IMR-90 (cell line): ENCODE data around the gene CAMSAP3. TPM values are rescaled to one million over a fixed set of nuclear protein-coding genes. Genes with fewer than 3 reads are reported as not detected.

Experiments used
- ATAC-seq: fragments of 200-7000 bp; cut with Tn5 transposase; 2 replicates; pipeline ENCODE4 v1.9.1; 2020; ENCODE audit warnings: low read depth, mild to moderate bottlenecking, moderate library complexity
- BruUV-seq: library from RNA; stranded (reverse); fragments of 400-500 nt; replicated peaks from 2 replicates; lab custom pipeline; 2021; lab: Mats Ljungman, UMichigan
- CTCF ChIA-PET: fragments of 300-600 bp; formaldehyde crosslinking; extraction: SDS; loops from one replicate; lab custom pipeline; 2021; ENCODE audit warnings: antibody characterized with exemption; lab: Yijun Ruan, JAX
- POLR2A ChIA-PET: fragments of 300-600 bp; sonication (Branson Sonifier 250); formaldehyde crosslinking; loops from one replicate; lab custom pipeline; 2022; ENCODE audit warnings: antibody characterized with exemption; ENCODE audit not compliant: unreplicated experiment; lab: Charles Lee
- DNase-seq: peaks from one replicate; pipeline ENCODE4 v3.0.0; 2013
- H2AFZ ChIP-seq: replicated peaks from 2 replicates; pipeline ENCODE3; 2013; ENCODE audit warnings: low read length, mild to moderate bottlenecking; ENCODE audit not compliant: poor library complexity
- H2AK5ac ChIP-seq: 2 replicates; pipeline ENCODE4 v1.6.1; 2013; ENCODE audit warnings: low read depth, low read length, inconsistent platforms
- H2AK9ac ChIP-seq: replicated peaks from 2 replicates; pipeline ENCODE3; 2013; ENCODE audit warnings: mild to moderate bottlenecking, low read depth, low read length, moderate library complexity; ENCODE audit not compliant: poor library complexity
- H2BK120ac ChIP-seq: 2 replicates; pipeline ENCODE4 v1.6.1; 2013; ENCODE audit warnings: low read depth, low read length, inconsistent platforms
- H2BK15ac ChIP-seq: 3 replicates; pipeline ENCODE4 v1.6.1; 2013; ENCODE audit warnings: low read depth, low read length, inconsistent platforms
- H2BK20ac ChIP-seq: 2 replicates; pipeline ENCODE4 v1.6.1; 2013; ENCODE audit warnings: low read depth, mild to moderate bottlenecking, inconsistent platforms, low read length, moderate library complexity
- H2BK5ac ChIP-seq: 2 replicates; pipeline ENCODE4 v1.6.1; 2013; ENCODE audit warnings: mild to moderate bottlenecking, low read depth, low read length, inconsistent platforms; ENCODE audit not compliant: poor library complexity, severe bottlenecking
- H3K14ac ChIP-seq: replicated peaks from 2 replicates; pipeline ENCODE4 v1.6.1; 2013; ENCODE audit warnings: low read depth, low read length, inconsistent platforms
- H3K18ac ChIP-seq: 2 replicates; pipeline ENCODE4 v1.6.1; 2013; ENCODE audit warnings: low read depth, low read length, control low read depth
- H3K23ac ChIP-seq: 2 replicates; pipeline ENCODE4 v1.6.1; 2013; ENCODE audit warnings: low read depth, low read length, inconsistent platforms
- H3K27ac ChIP-seq: 2 replicates; pipeline ENCODE4 v1.5.1; 2013; ENCODE audit warnings: mild to moderate bottlenecking, control low read depth, low read length; ENCODE audit not compliant: insufficient read depth
- H3K27me3 ChIP-seq: 2 replicates; pipeline ENCODE4 v1.6.1; 2013; ENCODE audit warnings: low read length; ENCODE audit not compliant: control insufficient read depth, insufficient read depth
- H3K36me3 ChIP-seq: 2 replicates; pipeline ENCODE4 v1.6.1; 2013; ENCODE audit warnings: low read length, mixed read lengths; ENCODE audit not compliant: control insufficient read depth, insufficient read depth
- H3K4ac ChIP-seq: 2 replicates; pipeline ENCODE4 v1.6.1; 2013; ENCODE audit warnings: low read depth, low read length, inconsistent platforms
- H3K4me1 ChIP-seq: 2 replicates; pipeline ENCODE4 v1.6.1; 2013; ENCODE audit warnings: low read length, mixed read lengths; ENCODE audit not compliant: control insufficient read depth, insufficient read depth
- H3K4me2 ChIP-seq: 2 replicates; pipeline ENCODE4 v1.6.1; 2013; ENCODE audit warnings: low read depth, mild to moderate bottlenecking, control low read depth, low read length, moderate library complexity
- H3K4me3 ChIP-seq: 2 replicates; pipeline ENCODE4 v1.5.1; 2013; ENCODE audit warnings: low read depth, mild to moderate bottlenecking, control low read depth, low read length, moderate library complexity; ENCODE audit not compliant: insufficient read depth
- H3K56ac ChIP-seq: 2 replicates; pipeline ENCODE4 v1.6.1; 2013; ENCODE audit warnings: low read length, inconsistent platforms; ENCODE audit not compliant: insufficient read depth; ENCODE audit errors: extremely low read depth
- H3K79me1 ChIP-seq, 2 experiments: 2 replicates each; pipeline ENCODE4 v1.6.1; 2013; ENCODE audit warnings: low read length in 2 of 2, inconsistent platforms in 1 of 2, low read depth in 1 of 2
- H3K9ac ChIP-seq: 2 replicates; pipeline ENCODE4 v1.6.1; 2013; ENCODE audit warnings: low read depth, low read length, control low read depth
- H3K9me1 ChIP-seq: 2 replicates; pipeline ENCODE4 v1.6.1; 2013; ENCODE audit warnings: low read length, inconsistent platforms; ENCODE audit not compliant: insufficient read depth
- H3K9me3 ChIP-seq: 2 replicates; pipeline ENCODE4 v1.6.1; 2013; ENCODE audit warnings: low read length; ENCODE audit not compliant: control insufficient read depth, insufficient read depth
- H4K20me1 ChIP-seq: 2 replicates; pipeline ENCODE4 v1.6.1; 2013; ENCODE audit warnings: low read length, inconsistent platforms; ENCODE audit not compliant: insufficient read depth
- H4K5ac ChIP-seq: 2 replicates; pipeline ENCODE4 v1.6.1; 2013; ENCODE audit warnings: mild to moderate bottlenecking, low read depth, low read length, control low read depth
- H4K8ac ChIP-seq, 2 experiments: 2 replicates each; pipeline ENCODE4 v1.6.1; 2013; ENCODE audit warnings: low read depth in 2 of 2, low read length in 2 of 2, control low read depth in 1 of 2, inconsistent platforms in 1 of 2
- H4K91ac ChIP-seq: 2 replicates; pipeline ENCODE4 v1.6.1; 2013; ENCODE audit warnings: low read depth, low read length, inconsistent platforms; ENCODE audit not compliant: insufficient read depth
- CHD1 ChIP-seq: IDR thresholded peaks from 2 replicates; pipeline ENCODE4 v1.6.1; 2012; ENCODE audit warnings: low read depth, low read length, improper control_type of control experiment
- USF2 ChIP-seq: fragments of 150-350 bp; IDR thresholded peaks from 2 replicates; pipeline ENCODE4 v1.6.1; 2017; ENCODE audit warnings: mild to moderate bottlenecking, antibody characterized with exemption, low read length, low read depth
- WGBS, 2 experiments: methylation state at CpG; one replicate each; pipeline versions ENCODE4 v1.1.5 to v1.1.7; 2013; ENCODE audit warnings: missing lambda C conversion rate in 2 of 2; ENCODE audit not compliant: insufficient read length in 1 of 2; ENCODE audit errors: extremely low coverage in 2 of 2; 5-methylcytosine and 5-hydroxymethylcytosine counted together
- dilution Hi-C: fragments of 300-500 bp; cut with HindIII; formaldehyde crosslinking; loops from one replicate; pipeline ENCODE4 v1.14.3; 2018; ENCODE audit warnings: low sequenced_read_pairs; ENCODE audit not compliant: unreplicated experiment
- in situ Hi-C: fragments of 300-500 bp; cut with MboI; formaldehyde crosslinking; loops from 3 replicates; pipeline ENCODE4 v1.14.3; 2019; ENCODE audit warnings: low sequenced_read_pairs, inconsistent platforms, mixed read lengths
- intact Hi-C: fragments of 100-400 bp; cut with micrococcal nuclease; formaldehyde crosslinking; loops from 2 replicates; pipeline ENCODE4 v1.10.0; 2022
- polyA plus RNA-seq, 3 experiments: library from polyadenylated mRNA; depleted of rRNA; stranded (reverse); fragments of >200 nt; gene quantifications; 2 replicates each; pipeline ENCODE4 v1.2.3, GENCODE V29; 2012; ENCODE audit warnings: low replicate concordance in 1 of 3
- total RNA-seq: library from RNA; depleted of rRNA; stranded (reverse); fragments of >200 nt; gene quantifications from 2 replicates; pipeline ENCODE4 v1.2.3, GENCODE V29; 2012
- TF ChIP-seq, protein P1 (sequence below): conservative IDR thresholded peaks from 2 replicates; pipeline ENCODE4 v1.5.1; 2012; ENCODE audit warnings: mild to moderate bottlenecking, low read depth, low read length, improper control_type of control experiment

The CAMSAP3 gene
- total and polyA plus RNA-seq, 2 of the 4 experiments (the other 2 are of a cell fraction) = not detected

DNA sequence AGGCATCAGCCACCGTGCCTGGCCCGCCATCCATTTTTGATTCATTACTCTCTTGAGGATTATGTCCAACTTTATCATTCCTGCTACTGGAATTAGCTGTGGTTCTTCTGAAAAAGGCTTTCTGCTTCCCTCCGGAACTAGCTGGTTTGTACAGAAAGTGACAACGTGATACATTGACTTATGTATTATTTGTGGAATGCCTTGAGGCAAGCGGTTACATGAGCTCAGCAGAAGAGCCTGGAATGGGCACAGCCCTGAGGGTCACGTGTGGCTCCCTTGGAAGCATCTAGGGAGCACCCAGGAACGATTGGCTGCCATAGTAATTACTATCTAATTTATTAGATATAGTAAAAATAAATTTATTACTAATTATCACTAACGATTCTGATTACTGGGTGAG, 58.7 kb downstream of the CAMSAP3 start:
- H3K4me1 ChIP-seq = no peaks in the 10 kb centered on the region
- H3K4me2 ChIP-seq = no peak overlapping the region
- WGBS, 2 experiments = no CpG with 5 or more reads among the region's 8 CpGs
- TF ChIP-seq USF2 (peak; percentile 60; the same call in 1 of the 2 replicates), CHD1 (no peak)
- TF ChIP-seq, protein P1, sequence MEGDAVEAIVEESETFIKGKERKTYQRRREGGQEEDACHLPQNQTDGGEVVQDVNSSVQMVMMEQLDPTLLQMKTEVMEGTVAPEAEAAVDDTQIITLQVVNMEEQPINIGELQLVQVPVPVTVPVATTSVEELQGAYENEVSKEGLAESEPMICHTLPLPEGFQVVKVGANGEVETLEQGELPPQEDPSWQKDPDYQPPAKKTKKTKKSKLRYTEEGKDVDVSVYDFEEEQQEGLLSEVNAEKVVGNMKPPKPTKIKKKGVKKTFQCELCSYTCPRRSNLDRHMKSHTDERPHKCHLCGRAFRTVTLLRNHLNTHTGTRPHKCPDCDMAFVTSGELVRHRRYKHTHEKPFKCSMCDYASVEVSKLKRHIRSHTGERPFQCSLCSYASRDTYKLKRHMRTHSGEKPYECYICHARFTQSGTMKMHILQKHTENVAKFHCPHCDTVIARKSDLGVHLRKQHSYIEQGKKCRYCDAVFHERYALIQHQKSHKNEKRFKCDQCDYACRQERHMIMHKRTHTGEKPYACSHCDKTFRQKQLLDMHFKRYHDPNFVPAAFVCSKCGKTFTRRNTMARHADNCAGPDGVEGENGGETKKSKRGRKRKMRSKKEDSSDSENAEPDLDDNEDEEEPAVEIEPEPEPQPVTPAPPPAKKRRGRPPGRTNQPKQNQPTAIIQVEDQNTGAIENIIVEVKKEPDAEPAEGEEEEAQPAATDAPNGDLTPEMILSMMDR = no peak
- H3K23ac ChIP-seq = no peak overlapping the region
- no peak overlapping the region for H2BK15ac ChIP-seq
- no peaks in the 10 kb centered on the region for H3K36me3 ChIP-seq
- no peak overlapping the region for H2BK120ac ChIP-seq
- H2AK9ac ChIP-seq = no peak overlapping the region
- H3K18ac ChIP-seq = no peak overlapping the region
- no peak overlapping the region for H3K14ac ChIP-seq
- H2BK5ac ChIP-seq = no peak overlapping the region
- H3K9me3 ChIP-seq = no peaks in the 10 kb centered on the region
- peaks cover 9% of the 10 kb centered on the region; the same call in 1 of the 2 replicates for H3K27me3 ChIP-seq
- in situ Hi-C loops = no loop called here
- no TSS peak for BruUV-seq
- H3K4me3 ChIP-seq = no peak overlapping the region
- H4K5ac ChIP-seq = no peak overlapping the region
- dilution Hi-C loops = no loop called here
- intact Hi-C loops = no loop called here
- no peak overlapping the region for H2AK5ac ChIP-seq
- no peak overlapping the region for H3K9ac ChIP-seq
- H4K91ac ChIP-seq = no peak overlapping the region
- no peaks in the 10 kb centered on the region for H3K79me1 ChIP-seq
- H3K56ac ChIP-seq = no peak overlapping the region
- no peak overlapping the region for H3K4ac ChIP-seq
- H4K20me1 ChIP-seq = no peaks in the 10 kb centered on the region
- no peak overlapping the region for H3K27ac ChIP-seq
- H3K9me1 ChIP-seq = no peaks in the 10 kb centered on the region
- no peak overlapping the region for H2AFZ ChIP-seq
- no peak overlapping the region for H4K8ac ChIP-seq
- ChIA-PET CTCF (interaction anchor here (0.9 kb wide), 1 partner anchor 26 kb away, joined by 4 read pairs; the partner anchor contains the start of gene TRAPPC5), POLR2A (no interaction called here)
- no peak overlapping the region for H2BK20ac ChIP-seq
- ATAC-seq = no peak
- DNase-seq = peak; percentile 5
